DND-41 (cell line): ENCODE data around the gene PEAK3.

Experiments
- ATAC-seq: fragments of 200-7000 bp; cut with Tn5 transposase; 3 replicates; pipeline ENCODE4 v1.9.1; 2021; ENCODE audit warnings: low read depth; ENCODE audit not compliant: insufficient read depth
- DNase-seq: peaks from one replicate; pipeline ENCODE4 v3.0.0-alpha.2; 2020
- H2AFZ ChIP-seq: 2 replicates; pipeline ENCODE4 v1.6.0; 2012; ENCODE audit warnings: low read depth, low read length
- H3K27ac ChIP-seq: 2 replicates; pipeline ENCODE4 v1.5.1; 2012; ENCODE audit warnings: low read length, inconsistent platforms
- H3K27me3 ChIP-seq: fragments of 200-600 bp; sonication (generic); 2 replicates; pipeline ENCODE4 v1.6.0; 2012; ENCODE audit warnings: low read length, mild to moderate bottlenecking, inconsistent platforms; ENCODE audit not compliant: insufficient read depth, poor library complexity
- H3K36me3 ChIP-seq: 2 replicates; pipeline ENCODE4 v1.5.1; 2012; ENCODE audit warnings: low read length, inconsistent platforms; ENCODE audit not compliant: insufficient read depth
- H3K4me1 ChIP-seq: 2 replicates; pipeline ENCODE4 v1.5.1; 2012; ENCODE audit warnings: mild to moderate bottlenecking, low read length; ENCODE audit not compliant: insufficient read depth
- H3K4me2 ChIP-seq: 2 replicates; pipeline ENCODE4 v1.6.0; 2012; ENCODE audit warnings: mild to moderate bottlenecking, moderate library complexity, low read length, inconsistent platforms; ENCODE audit not compliant: insufficient read depth
- H3K4me3 ChIP-seq, 2 experiments: fragments of 200-600 bp in 1 of 2; shearing (Covaris generic) in 1 of 2; 2 replicates each; pipeline ENCODE4 v1.5.1; 2012 to 2016; ENCODE audit warnings: inconsistent platforms in 2 of 2, low read length in 2 of 2, mild to moderate bottlenecking in 2 of 2, low read depth in 1 of 2, moderate library complexity in 1 of 2
- H3K79me2 ChIP-seq: 2 replicates; pipeline ENCODE4 v1.6.0; 2012; ENCODE audit warnings: low read length, inconsistent platforms; ENCODE audit not compliant: insufficient read depth
- H3K9ac ChIP-seq: 2 replicates; pipeline ENCODE4 v1.6.0; 2012; ENCODE audit warnings: low read depth, mild to moderate bottlenecking, inconsistent platforms, low read length, moderate library complexity
- H3K9me3 ChIP-seq: 2 replicates; pipeline ENCODE4 v1.5.1; 2012; ENCODE audit warnings: low read length, moderate library complexity, mild to moderate bottlenecking, inconsistent platforms; ENCODE audit not compliant: insufficient read depth, severe bottlenecking
- H4K20me1 ChIP-seq: 2 replicates; pipeline ENCODE4 v1.6.0; 2012; ENCODE audit warnings: low read length; ENCODE audit not compliant: insufficient read depth
- EZH2 ChIP-seq: IDR thresholded peaks from 3 replicates; pipeline ENCODE4 v1.6.1; 2012; ENCODE audit warnings: borderline replicate concordance, low read depth, mild to moderate bottlenecking, moderate library complexity, low read length, inconsistent platforms; ENCODE audit not compliant: severe bottlenecking
- TF ChIP-seq, protein P1 (sequence below): IDR thresholded peaks from 2 replicates; pipeline ENCODE4 v1.5.1; 2012; ENCODE audit warnings: borderline replicate concordance, low read length, moderate library complexity, mild to moderate bottlenecking; ENCODE audit not compliant: poor library complexity, severe bottlenecking; ENCODE audit errors: extremely low read depth

Gene PEAK3

DNA sequence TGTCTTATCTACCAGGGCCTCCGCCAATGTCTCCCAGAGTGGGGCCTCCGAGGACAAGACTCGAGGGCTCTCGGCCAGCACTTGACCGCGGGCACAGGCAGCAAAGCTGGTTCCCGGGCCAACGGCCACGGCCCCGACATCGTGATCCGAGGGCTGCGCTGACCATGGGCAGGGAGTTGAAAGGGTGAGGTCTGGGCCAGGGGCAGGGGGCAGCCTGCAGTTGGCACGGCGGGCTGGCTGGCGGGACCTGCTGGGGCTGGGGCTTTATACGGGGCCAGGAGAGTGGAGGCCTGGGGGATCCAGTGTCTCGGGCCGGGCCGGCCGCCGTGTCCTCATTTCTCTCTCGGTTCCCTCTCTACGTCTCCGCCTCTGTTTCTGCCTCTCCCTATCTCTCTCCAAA lies 35.8 kb upstream of the PEAK3 start:
- Histone ChIP-seq H3K27me3 (no peaks in the 10 kb centered on the region), H3K9ac (no peak overlapping the region), H3K79me2 (no peaks in the 10 kb centered on the region), H3K4me2 (no peak overlapping the region), H3K36me3 (peaks cover 3% of the 10 kb centered on the region), H3K4me1 (no peaks in the 10 kb centered on the region), H3K27ac (no peak overlapping the region), H3K4me3 (no peak overlapping the region), H2AFZ (no peak overlapping the region), H3K9me3 (no peaks in the 10 kb centered on the region), H4K20me1 (peaks cover 9% of the 10 kb centered on the region; the same call in 1 of the 2 replicates)
- TF ChIP-seq EZH2: no peak
- TF ChIP-seq, protein P1, sequence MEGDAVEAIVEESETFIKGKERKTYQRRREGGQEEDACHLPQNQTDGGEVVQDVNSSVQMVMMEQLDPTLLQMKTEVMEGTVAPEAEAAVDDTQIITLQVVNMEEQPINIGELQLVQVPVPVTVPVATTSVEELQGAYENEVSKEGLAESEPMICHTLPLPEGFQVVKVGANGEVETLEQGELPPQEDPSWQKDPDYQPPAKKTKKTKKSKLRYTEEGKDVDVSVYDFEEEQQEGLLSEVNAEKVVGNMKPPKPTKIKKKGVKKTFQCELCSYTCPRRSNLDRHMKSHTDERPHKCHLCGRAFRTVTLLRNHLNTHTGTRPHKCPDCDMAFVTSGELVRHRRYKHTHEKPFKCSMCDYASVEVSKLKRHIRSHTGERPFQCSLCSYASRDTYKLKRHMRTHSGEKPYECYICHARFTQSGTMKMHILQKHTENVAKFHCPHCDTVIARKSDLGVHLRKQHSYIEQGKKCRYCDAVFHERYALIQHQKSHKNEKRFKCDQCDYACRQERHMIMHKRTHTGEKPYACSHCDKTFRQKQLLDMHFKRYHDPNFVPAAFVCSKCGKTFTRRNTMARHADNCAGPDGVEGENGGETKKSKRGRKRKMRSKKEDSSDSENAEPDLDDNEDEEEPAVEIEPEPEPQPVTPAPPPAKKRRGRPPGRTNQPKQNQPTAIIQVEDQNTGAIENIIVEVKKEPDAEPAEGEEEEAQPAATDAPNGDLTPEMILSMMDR: no peak
- ATAC-seq (no peak), DNase-seq (no peak)

DNA sequence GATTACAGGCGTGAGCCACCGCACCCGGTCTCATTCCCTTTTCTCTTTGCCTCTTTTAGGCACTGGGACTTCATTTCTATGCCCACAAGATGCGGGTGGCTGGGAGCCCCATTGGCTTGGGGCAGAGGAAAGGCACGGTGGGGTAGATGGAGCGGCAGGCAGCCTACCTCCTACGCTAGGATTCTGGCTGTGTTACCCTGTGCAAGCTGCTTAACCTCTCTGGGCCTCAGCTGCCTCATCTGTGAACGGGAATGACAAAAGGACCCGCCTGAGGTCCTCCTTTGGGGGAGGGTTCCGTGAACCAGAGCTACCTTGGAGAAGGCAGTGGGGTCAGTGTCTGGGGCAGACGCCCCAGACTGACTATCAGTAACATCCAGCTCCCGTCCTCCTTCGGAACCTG lies 35.3 kb upstream of the PEAK3 start:
- H3K27me3 ChIP-seq: no peaks in the 10 kb centered on the region
- H3K79me2 ChIP-seq: no peaks in the 10 kb centered on the region
- DNase-seq (no peak), ATAC-seq (no peak)
- peaks cover 9% of the 10 kb centered on the region; the same call in 1 of the 2 replicates for H4K20me1 ChIP-seq
- no peak for TF ChIP-seq EZH2
- TF ChIP-seq, protein P1: no peak
- no peak overlapping the region for H3K9ac ChIP-seq
- no peaks in the 10 kb centered on the region for H3K9me3 ChIP-seq
- no peaks in the 10 kb centered on the region for H3K4me1 ChIP-seq
- H3K27ac ChIP-seq: no peak overlapping the region
- no peak overlapping the region for H3K4me3 ChIP-seq
- no peaks in the 10 kb centered on the region; the same call in 1 of the 2 replicates for H3K36me3 ChIP-seq
- no peak overlapping the region for H3K4me2 ChIP-seq
- H2AFZ ChIP-seq: no peak overlapping the region

DNA sequence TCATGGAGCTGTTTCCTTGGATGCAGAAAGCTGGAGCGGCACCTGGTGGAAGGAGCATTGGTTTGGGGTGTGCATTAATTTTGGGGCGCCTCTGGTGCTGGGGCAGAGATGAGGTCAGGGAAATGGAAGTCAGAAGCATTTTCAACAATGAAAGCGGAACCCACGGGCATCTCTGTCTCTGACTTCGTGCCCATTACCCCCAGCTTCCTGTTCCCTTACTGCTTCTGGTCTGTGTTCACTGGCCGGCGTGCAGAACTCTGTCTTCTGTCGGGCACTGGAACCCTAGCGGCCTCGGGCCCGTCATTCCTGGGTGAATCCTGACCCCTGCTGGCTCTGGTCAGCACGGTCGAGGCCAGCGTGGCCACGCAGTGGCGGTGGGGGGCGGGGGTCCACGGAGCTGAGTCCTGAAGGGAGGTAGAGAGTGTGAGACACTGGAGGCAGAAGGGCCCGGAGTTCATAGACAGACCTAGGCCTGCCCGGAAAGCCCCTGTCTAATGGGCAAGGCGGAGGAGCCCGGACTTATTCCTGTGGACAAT lies 33.9 kb upstream of the PEAK3 start:
- no peaks in the 10 kb centered on the region for H3K27me3 ChIP-seq
- no peaks in the 10 kb centered on the region for H3K36me3 ChIP-seq
- H4K20me1 ChIP-seq: peaks cover 4% of the 10 kb centered on the region; the same call in 1 of the 2 replicates
- no peaks in the 10 kb centered on the region for H3K79me2 ChIP-seq
- no peaks in the 10 kb centered on the region for H3K4me1 ChIP-seq
- no peak overlapping the region for H3K9ac ChIP-seq
- no peak overlapping the region for H3K27ac ChIP-seq
- no peak overlapping the region for H3K4me2 ChIP-seq
- no peaks in the 10 kb centered on the region for H3K9me3 ChIP-seq
- ATAC-seq (no peak), DNase-seq (no peak)
- H2AFZ ChIP-seq: no peak overlapping the region
- TF ChIP-seq, protein P1: peak; percentile 35
- TF ChIP-seq EZH2: no peak
- H3K4me3 ChIP-seq: no peak overlapping the region
